Stimulated activated CD8-positive, alpha-beta memory T cell treated with anti-CD3 and anti-CD28 coated beads, Interleukin-15, amount 100 ng/mL, for 1 hour (primary cell): ENCODE measurements around the gene CHGA.

Source experiments
- DNase-seq: peaks from one replicate; pipeline ENCODE4 v3.0.0-alpha.2; 2020; ENCODE audit warnings: low read depth

The CHGA gene

DNA sequence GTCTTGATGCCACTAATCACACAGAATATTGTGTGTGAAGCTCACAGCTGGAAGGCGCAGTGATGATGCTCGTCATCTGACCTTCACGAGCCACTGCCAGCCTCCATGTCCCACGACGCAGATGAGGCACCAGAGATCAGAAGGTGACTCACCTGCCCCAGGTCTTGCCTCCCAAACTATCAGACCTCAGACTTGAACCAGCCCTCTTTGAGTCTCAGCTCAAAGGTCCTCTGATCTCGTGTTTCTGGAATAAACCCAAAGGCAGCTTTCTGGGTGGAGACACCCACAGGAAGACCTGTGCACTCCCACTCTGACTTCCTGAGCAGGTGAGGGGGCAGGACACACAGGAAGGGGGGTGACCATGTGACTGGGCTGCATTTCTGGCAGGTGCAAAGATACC lies 19.6 kb upstream of the CHGA start:
- no peak for DNase-seq

DNA sequence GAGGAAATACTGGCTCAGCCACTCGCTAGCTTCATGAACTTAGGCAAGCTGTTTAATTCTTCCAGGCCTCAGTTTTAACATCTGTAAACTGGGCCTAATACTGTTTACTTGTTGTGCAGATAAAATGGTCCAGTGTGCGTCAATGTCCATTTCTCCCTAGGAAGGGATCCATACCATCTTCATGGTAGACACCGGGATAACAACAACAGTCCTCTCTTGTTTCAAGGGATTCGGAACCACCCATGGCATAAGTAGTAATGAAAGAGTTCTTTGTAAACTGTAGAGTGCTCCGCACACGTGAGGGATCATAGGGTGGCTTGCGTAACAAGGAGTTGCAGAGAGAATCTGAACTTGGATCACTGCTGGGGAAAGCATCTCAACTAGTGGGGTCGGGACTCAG lies 17.3 kb upstream of the CHGA start:
- DNase-seq, result no peak

DNA sequence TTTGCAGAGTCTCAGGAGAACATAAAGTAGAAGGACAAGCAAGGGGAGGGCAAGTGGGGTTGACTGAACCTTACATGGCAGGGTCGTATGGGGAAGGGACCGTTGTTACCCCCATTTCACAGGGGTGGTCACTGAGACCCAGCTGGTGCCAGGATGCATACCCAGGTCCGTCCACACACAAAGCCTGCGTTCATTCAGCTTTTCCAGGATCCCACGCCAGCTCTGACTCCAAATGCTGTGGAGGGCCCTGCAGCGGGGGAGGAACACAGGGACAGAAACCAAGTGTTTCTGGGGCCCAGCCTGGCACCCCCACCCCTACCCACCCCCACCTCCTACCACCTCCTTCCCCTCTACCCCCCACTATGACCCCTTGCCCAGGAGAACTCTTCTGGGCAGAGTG lies 16.5 kb upstream of the CHGA start:
- no peak for DNase-seq

DNA sequence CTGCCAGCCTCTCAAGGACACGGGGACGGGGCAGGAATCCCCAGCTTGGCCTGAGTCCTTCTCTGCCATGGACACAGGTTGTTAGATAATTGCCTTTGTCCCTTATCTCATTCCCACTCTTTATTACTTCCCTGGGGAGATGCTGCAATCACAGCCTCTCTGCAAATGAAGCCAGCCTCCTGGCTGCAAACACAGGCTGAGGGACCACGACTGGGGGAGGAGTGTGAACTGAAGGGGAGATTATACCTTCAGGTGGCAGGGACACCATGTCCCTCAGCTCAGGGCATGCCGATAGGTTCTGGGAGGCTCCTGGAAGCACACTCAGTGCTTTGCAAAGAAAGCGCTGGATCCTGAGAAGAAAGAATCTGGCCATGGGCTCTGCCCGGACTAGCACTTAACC lies 16.1 kb upstream of the CHGA start:
- no peak for DNase-seq

DNA sequence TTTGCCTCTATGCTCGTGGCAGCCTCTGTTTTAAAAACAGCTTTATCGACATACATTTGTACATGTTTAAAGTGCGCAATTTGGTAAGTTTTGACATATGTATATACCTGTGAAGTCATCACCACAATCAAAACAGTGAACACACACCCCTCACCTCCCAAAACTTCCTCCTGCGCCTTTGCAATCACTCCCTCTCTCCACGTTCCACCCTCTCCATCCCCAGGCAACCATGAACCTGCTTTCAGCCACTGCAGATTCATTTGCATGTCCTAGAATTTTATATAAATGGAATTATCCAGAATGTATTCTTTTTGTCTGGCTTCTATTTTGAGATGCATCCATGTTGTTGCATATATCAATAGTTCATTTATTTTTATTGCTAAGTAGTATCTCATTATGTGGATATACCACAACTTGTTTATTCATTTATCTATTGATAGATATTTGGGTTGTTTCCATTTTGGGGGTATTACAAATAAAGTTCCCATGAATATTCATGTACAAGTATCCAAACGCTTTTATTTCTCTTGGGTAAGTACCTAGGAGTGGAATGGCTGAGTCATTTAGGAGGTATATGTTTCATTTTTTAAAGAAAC lies 15.5 kb upstream of the CHGA start:
- no peak for DNase-seq

DNA sequence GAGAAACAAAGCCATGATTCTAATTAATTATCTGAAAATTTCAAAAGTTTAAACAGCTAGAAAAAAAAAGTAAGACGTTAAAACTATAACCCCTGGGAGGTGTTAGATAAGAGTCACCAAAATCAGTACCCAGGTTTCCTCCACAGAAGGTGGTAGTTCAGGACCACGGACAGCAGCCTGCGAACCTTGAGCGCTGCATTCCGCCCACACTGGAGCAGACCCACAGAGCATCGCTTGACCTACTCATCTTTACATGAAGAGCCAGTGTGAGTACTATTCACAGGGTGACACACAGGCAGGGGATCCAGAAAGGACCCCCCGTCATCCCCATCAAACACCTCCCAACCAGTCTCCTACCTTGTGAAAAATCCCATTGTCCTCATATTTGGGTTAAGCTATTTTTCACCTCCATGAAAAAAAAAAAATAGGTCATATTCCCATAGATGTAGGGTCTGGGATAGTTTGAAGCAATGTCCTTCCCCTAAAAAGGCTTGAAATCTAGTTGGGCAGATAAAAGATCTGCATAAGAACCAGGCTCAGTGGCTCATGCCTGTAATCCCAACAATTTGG lies 8.8 kb upstream of the CHGA start:
- no peak for DNase-seq

DNA sequence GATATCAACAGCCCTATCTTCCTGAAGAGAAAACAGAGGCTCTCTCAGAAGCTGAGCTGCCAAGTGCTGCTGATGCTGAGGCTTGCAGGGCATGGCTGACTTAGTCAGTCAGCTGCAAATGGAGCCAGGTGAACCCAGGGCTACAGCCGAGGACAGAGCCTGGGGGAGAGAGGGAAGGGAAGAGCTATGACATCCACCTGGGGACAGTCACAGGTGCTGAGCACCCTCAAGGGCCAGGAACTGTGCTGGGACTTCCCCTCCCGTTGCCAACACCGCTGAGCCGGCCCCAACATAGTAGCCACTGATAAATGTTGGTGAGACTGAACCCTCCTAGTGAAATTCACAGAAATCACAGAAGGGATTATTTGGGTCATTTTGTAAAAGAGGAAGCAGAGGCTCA lies 6.7 kb upstream of the CHGA start:
- DNase-seq, result no peak

DNA sequence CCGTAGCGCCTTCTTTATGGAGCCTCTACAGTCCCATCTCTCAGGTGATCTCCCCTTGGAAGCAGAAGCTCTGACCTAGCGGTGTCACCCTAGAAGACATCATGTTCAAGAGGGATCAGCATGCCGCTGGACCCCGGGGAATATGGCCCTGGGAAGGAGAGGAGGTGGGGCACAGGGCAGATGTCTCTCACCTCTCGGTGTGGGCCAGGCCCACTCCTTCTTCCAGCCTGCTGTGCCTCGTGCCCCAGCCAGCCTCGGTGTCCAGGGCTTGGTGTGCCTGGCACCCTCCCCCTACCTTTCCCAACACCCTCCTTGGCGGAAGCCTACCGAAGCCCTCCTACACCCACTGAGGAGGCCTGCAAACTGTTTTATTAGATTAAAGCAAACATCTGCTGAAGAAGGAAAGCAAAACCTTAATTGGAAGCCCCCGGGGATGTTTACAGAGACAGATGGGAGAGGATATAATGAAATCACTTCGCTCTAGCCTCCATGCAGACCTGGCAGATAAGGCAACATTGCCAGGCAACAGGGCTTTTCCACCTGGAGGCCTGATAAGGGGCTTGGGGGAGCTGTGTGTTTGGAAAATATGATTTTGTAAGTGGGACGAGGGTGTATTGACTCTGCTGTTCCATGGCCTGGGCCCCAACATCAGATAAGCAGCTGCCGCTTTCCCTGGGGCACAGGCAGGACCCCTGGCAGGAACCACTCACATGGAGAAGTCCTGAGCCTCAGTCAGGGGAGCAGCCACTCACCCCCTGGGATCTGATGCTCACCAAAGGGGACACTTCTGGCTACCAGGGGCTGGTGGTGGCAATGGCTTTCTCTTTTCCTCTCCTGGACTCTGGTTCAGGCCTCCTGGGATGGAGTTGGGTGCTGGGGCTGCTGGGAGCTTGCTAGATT lies 5.7 kb upstream of the CHGA start:
- no peak for DNase-seq

DNA sequence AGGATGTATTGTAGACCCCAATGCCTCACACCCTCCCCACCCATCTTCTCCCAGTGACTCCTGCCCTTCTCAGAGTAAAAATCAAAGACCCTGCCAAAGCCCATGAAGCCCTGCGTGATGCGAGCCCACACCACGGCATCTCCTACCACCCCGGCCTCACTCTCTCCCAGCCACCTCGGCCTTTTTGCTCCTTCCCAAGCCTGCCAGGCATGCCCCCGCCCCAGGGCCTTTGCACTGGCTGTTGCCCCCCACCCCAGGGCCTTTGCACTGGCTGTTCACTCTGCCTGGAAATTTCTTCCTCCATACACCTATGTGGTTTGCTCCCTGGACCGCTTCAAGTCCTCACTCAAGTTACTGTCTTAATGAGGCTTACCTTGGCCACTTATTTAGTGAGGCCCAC lies 5.0 kb upstream of the CHGA start:
- no peak for DNase-seq

DNA sequence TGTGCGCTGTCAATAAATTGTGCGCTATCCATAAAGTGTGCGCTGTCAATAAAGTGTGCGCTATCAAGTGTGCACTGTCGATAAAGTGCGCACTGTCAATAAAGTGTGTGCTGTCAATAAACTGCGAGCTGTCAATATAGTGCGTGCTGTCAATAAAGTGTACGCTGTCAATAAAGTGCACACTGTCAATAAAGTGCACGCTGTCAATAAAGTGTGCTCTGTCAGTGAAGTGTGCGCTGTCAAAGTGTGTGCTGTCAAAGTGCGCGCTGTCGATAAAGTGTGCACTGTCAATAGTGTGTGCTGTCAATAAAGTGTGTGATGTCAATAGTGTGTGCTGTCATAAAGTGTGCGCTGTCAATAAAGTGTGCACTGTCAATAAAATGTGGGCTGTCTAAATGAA lies 2.9 kb upstream of the CHGA start:
- no peak for DNase-seq

DNA sequence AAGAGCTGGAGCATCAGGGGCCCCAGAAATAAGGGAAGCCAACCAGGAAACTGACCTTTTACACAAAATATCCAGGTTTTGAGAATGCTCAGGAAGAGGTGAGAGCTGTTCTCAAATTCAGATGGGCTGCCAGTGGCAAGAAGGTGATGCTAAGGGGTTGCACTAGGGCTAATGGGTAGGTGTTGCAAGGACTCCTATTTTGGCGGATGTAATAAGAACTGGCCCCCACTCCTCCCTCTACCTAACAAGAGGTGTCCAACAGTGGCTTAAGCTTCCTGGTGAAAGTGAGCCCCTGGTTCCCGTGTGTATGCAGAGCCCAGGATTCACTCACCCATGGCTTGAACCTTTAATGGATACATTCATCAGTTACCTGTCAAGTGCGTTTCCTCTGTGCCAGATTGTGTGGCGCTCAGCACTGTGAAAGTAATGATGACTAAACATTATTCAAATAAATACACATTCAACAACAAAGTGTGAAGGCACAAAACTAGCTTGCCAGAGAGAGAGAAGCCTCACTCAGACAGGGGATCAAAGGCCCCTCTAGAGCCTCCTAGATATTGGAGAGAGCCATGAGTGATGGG lies 705 bp upstream of the CHGA start:
- DNase-seq, result no peak

DNA sequence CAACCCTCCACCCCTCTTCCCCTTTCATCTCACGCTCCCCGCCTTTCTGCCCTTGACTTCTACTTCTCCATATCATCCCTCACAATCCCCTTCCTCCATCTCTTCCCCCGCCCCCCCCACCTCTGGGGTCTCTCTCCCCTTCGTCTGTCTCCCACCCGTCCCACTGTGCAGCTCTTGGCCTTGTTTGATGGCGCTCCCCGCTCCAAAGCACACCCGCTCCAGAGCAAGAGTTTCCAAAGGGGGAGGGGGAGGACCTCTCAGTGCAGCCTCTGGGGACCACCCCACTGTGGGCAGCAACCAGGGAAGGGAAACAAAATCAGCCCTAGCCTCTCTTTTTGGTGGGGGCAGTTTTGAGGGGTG lies 774 bp downstream of the CHGA start:
- DNase-seq, result no peak

DNA sequence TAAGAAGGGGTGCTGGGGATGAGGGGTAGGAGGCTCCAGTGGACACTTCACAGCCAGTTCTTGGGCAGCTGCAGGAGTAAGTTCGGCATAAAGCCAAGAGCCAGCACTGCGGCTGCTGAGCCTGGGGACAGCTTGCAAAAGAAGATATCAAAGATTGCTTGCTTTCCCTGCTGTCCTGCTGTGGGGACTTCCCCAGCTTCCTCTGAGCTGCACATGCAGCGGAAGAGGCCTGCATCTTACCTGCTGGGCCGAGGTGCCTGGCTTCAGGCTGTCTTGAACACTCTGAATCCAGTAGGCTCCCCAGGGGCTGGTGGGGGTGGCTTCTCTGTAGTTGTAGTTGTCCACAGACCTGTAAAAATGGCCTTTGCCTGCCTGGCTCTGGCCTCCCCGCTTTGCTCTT lies 1.3 kb downstream of the CHGA start:
- no peak for DNase-seq

DNA sequence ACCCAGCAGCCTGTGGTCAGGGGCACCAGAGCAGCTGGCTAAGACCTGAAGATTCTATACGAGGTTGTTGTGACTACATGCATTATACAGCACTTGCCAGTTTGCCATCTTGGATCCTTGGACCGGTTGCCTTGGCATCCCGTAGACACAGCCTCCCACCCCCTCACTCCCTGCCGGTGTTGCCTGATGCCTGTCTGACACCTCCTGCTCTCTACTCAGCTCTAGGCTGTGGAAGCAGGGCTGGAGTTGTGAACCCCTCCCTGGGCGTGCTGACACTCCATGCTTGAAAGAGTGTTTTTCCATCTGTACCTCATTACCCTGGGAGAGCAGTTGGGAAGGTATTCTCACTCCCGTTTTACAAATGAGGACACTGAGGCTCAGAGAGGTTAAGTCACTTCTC lies 2.5 kb downstream of the CHGA start:
- no peak for DNase-seq

DNA sequence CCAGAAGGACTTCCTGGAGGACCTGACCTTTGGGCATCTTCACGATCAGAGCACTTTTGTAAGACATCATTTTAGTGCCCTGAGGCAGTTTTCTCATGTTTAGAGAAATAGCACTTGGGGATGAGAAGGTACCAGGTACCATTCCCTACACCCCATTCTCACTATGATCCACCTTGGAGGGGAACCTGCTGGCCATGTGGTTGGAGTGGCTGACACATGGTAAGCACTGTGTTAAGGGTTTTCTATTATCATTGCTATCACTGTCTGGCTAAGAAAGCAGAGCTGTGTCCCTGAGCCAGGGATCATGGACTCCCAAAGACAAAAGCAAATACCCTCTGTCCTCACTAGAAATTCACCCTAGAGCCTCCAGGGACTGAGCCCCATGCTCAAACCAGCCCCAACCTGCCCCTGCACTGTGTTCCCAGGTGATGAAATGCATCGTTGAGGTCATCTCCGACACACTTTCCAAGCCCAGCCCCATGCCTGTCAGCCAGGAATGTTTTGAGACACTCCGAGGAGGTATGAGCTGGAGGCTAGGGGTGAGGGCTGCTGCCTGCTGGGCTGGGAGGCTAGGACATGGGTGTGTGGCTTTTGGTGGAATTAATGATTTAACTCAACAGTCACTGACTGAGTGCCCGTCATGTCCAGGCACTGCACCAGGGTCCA lies 3.4 kb downstream of the CHGA start:
- no peak for DNase-seq

DNA sequence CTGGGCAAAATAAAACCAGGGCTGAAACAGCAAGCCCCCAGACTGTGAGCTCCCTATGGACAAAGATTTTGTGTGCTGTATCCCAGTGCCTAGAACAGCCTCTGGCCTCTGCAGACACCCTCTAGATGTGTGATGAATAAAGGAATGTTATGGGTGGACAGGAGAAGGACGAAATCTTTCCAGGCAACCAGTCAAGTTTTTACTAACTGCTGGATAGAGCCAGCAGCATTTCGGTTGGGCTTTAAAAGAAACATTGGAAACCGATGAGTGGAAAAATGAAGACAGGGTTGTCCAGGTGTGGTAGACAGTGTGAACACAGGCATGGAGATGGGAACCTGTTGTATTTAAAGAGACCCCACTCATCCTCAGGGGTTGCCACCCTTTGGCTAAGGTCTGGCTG lies 4.0 kb downstream of the CHGA start:
- DNase-seq, result no peak

DNA sequence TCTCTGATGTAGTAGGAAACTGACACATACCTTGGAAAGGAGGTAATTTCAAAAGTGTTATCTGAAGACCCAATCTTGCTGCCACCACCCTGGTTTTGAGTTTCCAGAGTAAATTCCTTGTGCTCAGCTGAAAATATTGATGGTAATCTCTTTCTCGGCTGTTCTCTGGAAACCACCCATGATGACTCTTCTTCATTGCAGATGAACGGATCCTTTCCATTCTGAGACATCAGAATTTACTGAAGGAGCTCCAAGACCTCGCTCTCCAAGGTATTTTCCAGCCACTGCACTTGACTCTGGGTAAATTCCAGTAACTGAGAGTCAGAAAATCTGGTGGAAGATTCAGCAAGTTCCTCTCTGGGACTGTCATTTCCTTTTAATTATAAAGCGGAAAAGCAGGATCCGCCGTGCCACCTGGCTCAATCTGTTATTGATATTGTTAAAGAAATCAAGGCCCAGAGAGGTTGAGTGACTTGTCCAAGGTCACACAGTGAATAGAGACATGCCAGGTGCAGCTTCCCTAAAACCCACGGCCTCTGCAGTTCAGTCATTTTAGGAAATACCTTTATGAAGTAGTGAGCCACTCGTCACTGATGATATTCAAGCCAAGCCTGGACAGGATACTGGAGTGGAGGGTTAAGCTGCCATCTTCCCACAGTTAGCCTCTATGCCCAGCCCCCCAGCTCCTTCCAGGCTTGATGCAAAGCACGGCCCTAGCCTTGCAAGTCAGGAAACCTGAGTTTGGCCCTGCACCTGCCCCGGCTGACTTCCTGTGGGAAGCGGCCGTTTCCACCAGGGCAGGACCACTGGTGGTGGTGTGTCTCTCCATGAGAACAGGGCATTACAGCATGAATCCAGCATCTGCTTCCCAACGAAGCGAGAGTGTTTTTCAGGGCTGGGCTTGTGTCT lies 4.7 kb downstream of the CHGA start:
- DNase-seq, result no peak

DNA sequence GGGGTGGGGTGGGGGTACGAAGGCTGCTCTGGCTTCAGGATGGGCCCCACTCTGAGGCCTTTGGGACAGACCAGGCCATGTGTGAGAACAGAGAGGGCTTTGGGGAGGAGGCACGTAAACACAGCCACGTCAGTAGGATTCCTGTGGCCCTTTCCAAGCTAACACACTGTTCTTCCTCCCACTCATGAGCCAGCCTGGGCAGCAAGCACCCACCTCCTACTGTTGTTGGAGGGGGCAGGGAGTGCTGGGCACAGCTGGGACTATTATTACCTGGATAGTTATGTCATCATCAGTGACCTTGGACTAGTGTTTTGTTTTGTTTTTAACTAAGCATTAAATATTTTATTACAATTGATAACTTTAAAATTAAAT lies 5.3 kb downstream of the CHGA start:
- DNase-seq, result no peak

DNA sequence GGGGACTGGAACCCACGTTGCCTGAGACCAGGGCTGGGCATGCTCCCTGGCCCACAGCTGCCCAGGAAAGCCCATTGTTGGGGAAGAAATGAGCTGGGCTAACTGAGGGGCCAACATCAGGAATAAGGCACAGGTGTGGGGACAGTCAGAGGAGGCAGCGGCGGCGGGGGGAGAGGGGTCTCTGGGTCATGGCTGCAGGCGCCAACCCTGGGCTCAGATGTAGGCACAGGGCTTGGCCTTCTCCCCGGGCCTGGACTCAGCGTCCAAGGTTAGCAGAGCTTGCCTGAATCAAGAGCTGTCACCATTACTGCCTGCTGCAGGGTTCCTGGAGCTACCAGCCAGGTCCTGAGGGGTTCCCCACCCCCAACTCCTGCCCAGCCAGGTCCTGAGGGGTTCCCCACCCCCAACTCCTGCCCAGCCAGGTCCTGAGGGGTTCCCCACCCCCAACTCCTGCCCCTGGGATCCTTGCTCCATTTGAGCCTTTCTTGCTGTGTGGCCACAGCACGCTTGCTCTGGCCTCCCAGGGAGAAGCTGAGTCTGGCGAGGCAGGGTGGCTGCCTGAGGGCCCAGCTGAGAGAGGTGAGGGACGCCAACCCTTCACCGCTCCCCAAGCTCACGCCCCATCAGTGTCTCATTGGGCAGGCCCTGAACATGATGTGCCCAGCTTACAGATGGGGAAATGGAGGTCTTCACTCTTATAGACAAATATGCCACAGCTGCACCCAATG lies 6.2 kb downstream of the CHGA start:
- DNase-seq, result no peak

DNA sequence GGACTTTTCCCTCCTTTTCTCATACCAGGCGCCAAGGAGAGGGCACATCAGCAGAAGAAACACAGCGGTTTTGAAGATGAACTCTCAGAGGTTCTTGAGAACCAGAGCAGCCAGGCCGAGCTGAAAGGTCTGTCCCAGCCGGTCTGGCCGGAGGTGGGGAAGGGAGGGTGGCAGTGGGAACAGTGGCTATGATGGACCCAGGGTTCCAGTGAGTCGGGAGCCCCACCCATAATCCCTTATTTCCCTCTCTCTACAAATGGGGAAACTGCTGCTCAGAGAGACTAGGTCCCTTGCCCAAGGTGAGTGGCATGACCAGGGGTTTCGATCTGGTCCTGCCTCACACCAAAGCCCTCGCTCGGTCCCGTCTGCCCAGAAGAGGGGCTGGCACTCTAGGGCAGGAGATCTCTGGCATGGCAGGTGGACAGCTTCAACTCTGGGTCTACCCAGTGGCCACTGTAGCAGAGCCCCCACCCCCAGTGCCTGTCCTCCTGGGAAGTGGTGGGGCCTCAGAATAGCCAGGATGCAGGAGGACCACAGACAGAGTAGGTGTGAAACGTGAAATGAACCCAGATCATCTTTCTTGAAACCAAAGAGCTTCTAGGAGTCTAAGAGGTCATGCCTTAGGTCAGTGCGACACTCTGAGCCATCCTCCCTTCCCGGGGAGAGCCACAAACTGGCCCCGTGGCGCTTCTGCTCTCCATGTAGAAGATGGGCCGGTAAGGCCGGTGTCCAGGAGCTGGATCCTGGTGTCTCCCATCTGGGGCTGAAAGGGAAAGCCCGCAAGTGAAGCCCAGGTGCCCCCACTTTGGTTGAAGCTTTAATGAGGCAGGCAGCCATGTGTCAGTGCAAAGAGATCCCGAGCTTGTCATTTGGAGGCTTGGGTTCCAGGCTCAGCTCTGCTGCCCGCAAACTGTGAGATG lies 7.0 kb downstream of the CHGA start:
- no peak for DNase-seq
